HG03095 (cell line): ENCODE measurements around the gene LRPPRC.
"Not testable (repeated sequence)": the region's sequence is repeated elsewhere in the genome, so short reads cannot be mapped to it uniquely, and the experiment has no call there.

Experiments
- ATAC-seq: cut with Tn5 transposase; IDR thresholded peaks from one replicate; pipeline ENCODE4 v1.9.1; 2021; ENCODE audit warnings: moderate library complexity; ENCODE audit not compliant: unreplicated experiment

Gene LRPPRC

GRCh38 chr2:43995733-43996533 is at the start of gene LRPPRC:
Gene LRPPRC (minus strand): TSS chr2:43995989. CDS start chr2:43995947, 42 bp downstream.
- ATAC-seq, result peak; percentile 89

GRCh38 chr2:44045061-44045460 is 49.3 kb upstream of the LRPPRC start:
- no peak for ATAC-seq

GRCh38 chr2:44044281-44044720 is 48.5 kb upstream of the LRPPRC start:
- ATAC-seq, result peak; percentile 95

- ATAC-seq, result no peak
Observed at GRCh38 chr2:44040365-44040764, 44.6 kb upstream of the LRPPRC start.

GRCh38 chr2:44038277-44038676 is 42.5 kb upstream of the LRPPRC start:
- ATAC-seq, result no peak

- ATAC-seq, result no peak
Observed at GRCh38 chr2:44037221-44037620, 41.4 kb upstream of the LRPPRC start.

GRCh38 chr2:44033947-44034346 is 38.2 kb upstream of the LRPPRC start:
- no peak for ATAC-seq

GRCh38 chr2:44027076-44027475 is 31.3 kb upstream of the LRPPRC start:
- not testable (repeated sequence) for ATAC-seq

- no peak for ATAC-seq
Observed at GRCh38 chr2:44016282-44016681, 20.5 kb upstream of the LRPPRC start.

- ATAC-seq, result no peak
Observed at GRCh38 chr2:44015239-44015638, 19.4 kb upstream of the LRPPRC start.

GRCh38 chr2:44013205-44013604 is 17.4 kb upstream of the LRPPRC start:
- not testable (repeated sequence) for ATAC-seq

GRCh38 chr2:44010266-44010665 is 14.5 kb upstream of the LRPPRC start:
- no peak for ATAC-seq

- ATAC-seq, result no peak
Observed at GRCh38 chr2:44009136-44009735, 13.4 kb upstream of the LRPPRC start.

GRCh38 chr2:44005846-44006245 is 10.1 kb upstream of the LRPPRC start:
- ATAC-seq, result no peak

GRCh38 chr2:44004735-44005602 is 9.2 kb upstream of the LRPPRC start:
- no peak for ATAC-seq

GRCh38 chr2:44001716-44002115 is 5.9 kb upstream of the LRPPRC start:
- ATAC-seq, result no peak

GRCh38 chr2:43998263-43998662 is 2.5 kb upstream of the LRPPRC start:
- no peak for ATAC-seq

GRCh38 chr2:43993437-43993836 is 2.4 kb downstream of the LRPPRC start:
- ATAC-seq, result no peak

- ATAC-seq, result no peak
Observed at GRCh38 chr2:43989545-43989944, 6.2 kb downstream of the LRPPRC start.

GRCh38 chr2:43986600-43986999 is 9.2 kb downstream of the LRPPRC start:
- ATAC-seq, result no peak

GRCh38 chr2:43985359-43985758 is 10.4 kb downstream of the LRPPRC start:
- no peak for ATAC-seq
